A673 (cell line): ENCODE data around the gene KCNH3.

Source experiments
- CTCF ChIP-seq: fragments of 300-800, 200-600 bp; sonication (generic); conservative IDR thresholded peaks from 2 replicates; pipeline ENCODE4 v1.5.1; 2017; ENCODE audit warnings: low read depth, mild to moderate bottlenecking, antibody characterized with exemption, low read length, moderate library complexity, mixed read lengths
- EZH2 ChIP-seq: fragments of 200-600 bp; sonication (generic); IDR thresholded peaks from 2 replicates; pipeline ENCODE4 v1.6.1; 2017; ENCODE audit warnings: borderline replicate concordance, low read depth, mild to moderate bottlenecking, mixed read lengths, antibody characterized with exemption, low read length; ENCODE audit not compliant: poor library complexity, severe bottlenecking

- TF ChIP-seq CTCF (no peak), EZH2 (no peak)
Measured at GRCh38 chr12:49505672-49506071, 33.2 kb upstream of the KCNH3 start.
